Stimulated activated CD8-positive, alpha-beta memory T cell treated with anti-CD3 and anti-CD28 coated beads, Interleukin-7, amount 100 ng/mL, for 24 hours (primary cell): ENCODE measurements around the gene PIK3R5.
"Not testable (repeated sequence)": the region's sequence is repeated elsewhere in the genome, so short reads cannot be mapped to it uniquely, and the experiment has no call there.

Experiments used
- DNase-seq: peaks from one replicate; pipeline ENCODE4 v3.0.0-alpha.2; 2020; ENCODE audit warnings: low read depth

Gene PIK3R5

DNA sequence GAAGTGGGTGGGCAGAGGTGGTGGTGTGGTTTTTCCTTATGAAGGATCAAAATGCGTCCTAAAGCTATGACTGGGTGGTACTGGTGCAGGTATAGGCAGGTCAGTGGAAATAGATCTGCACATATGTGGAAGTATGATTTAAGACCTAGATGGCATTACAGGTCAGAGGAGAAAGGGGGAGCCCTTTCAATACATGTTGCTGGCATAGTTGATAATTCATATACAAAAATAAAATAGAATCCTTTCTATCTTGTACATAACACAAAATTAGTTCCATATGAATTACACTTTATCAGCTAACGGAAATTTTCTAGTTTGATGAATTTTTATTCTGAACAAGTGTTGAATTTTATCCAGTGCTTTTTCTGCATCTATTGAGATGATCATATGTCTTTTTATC is 20.8 kb upstream of the PIK3R5 start:
- DNase-seq = no peak

DNA sequence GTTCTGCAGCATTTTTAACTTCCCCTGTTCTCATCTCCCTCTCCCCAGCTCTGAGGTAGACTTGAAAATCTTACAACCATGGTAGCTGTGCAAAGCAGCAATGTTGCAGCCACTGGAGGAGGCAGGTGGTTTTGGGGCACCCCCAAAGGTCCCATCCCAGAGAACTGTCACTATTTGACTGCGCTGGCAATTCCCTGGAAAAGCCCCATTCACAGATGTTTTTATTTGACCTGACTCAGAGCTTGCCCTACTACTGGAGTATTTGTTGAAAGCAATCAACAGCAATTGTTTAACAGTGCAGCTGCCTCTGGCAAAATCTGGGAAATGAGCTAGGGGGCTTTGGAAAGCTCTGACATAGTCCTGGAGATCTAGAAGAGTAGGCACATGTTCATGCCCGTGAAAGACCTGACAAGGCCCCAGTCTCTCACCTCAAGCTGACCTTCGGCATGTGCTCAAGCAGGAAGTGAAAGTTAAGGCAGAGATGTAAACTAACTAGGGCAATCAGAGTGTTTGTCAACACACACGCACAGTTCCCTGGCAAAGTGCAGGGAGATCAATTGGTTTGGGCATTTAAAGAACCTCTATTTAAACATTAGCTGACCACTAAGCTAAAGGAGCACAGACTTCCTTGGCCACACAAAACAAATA is 19.7 kb upstream of the PIK3R5 start:
- no peak for DNase-seq

DNA sequence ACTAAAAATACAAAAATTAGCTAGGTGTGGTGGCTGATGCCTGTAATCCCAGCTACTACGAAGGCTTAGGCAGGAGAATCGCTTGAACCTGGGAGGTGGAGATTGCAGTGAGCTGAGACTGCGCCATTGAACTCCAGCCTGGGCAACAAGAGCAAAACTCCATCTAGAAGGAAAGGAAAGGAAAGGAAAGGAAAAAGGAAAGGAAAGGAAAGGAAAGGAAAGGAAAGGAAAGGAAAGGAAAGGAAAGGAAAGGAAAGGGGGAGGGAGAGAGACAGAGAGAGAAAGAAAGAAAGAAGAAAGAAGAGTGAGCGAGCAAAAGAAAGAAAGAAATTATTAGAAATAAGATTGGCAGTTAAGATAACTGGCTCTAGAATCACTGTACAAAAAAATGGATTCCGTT is 18.7 kb upstream of the PIK3R5 start:
- not testable (repeated sequence) for DNase-seq

DNA sequence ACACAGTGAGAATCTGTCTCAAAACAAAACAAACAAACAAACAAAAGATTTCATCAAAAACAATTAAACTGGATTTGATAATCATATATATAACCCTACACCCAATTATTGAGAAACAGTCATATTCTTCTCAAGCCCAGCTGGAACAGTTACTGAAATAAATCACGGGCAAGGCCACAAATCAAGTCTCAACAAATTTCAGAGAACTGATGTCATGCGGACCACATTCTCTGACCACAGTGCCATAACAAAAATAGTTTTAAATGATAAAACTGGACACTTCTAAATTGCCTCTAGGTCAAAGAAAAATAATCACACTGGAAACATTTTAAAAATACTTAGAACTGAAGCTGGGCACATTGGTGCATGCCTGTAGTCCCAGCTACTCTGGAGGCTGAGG is 15.9 kb upstream of the PIK3R5 start:
- DNase-seq = no peak

DNA sequence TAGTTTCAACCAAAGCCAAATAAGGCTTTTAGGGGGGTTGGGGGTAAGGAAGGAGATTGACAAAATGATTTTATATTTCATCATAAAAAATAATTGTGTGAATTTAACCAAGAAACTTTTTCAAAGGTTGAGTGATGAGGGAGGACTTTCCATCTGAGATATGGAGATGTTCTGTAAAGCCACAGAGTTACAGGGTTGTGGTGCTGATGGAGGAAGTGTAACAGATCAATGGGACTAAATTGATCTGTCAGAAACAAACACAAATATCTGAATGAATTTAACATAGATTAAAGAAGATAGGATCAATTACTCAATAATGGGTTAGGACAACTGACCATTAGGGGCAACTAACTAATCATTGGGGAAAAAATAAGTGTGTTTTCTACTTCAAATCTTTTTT is 14.2 kb upstream of the PIK3R5 start:
- no peak for DNase-seq

DNA sequence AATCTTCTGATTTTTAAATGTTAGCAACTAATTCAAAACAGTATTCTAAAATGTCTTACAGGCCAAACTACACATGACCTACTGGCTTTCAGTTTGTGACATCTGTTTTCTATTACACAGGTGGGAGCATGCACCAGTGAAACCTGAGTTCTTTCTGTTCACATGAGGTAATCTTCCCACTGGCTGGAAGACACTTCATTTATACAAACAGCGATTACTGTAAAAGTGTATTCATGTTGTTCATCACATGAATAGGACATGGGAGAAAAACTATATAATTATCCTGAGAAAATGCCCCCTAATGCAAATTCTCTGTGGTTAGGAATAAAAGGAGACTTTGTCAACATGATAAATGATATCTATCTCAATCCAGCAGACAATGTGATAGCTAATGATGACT is 11.1 kb upstream of the PIK3R5 start:
- DNase-seq = no peak

DNA sequence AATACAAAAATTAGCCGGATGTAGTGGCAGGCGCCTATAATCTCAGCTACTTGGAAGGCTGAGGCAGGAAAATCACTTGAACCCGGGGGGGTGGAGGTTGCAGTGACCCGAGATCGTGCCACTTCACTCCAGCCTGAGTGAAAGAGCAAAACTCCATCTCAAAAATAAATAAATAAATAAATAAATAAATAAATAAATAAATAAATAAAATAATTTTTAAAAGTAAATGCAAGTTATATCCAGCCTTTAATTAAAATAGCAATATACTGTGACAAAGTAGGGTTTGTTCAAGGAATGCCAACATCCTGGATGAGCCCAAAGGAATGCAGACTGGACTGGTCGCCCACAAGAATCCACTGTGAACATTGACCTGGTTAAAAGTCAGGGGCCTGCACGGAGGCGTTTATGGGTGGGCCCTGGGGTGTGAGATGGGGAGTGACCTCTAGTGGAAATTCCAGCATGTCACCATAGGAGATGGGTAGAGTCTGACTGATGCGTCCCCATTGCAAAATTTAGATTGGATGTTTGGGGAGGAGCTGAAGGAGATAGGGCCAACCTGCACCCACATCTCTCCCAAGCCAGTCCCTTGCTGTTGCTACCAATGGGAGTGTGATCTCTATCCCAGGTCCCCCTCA is 9.7 kb upstream of the PIK3R5 start:
- DNase-seq = no peak

DNA sequence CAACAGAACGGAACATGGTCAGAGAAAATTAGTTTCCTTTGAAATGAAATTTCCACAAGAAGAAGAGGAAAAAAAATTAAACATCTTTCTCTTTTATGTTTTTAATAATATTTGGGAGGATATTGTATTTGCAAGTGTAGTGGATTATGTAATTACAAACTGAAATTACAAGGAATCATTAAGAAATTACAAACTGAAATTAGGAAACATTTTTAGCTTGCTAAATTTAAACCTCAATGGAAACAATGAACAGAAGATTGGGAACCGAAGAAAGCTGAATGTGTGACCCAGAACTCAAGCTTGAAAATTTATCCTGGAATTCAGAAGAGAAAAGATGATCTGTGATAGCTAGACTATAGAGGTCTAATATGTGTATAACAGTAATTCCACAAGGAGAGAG is 4.4 kb upstream of the PIK3R5 start:
- no peak for DNase-seq

DNA sequence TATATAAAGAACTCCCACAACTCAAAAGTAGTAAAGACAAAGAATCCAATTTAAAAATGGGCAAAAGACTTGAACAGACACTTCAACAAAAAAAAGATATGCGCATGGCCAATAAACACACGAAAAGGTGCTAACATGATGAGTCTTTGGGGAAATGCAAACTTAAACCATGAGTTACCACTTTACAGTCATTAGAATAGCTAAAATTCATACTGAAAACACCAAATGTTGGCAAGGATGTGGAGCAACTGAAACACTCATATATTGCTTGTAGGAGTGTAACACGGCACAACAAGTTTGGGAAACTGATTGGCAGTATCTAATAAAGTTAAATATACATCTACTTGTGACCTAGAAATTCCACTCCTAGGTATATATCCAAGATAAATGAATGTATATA is 3.0 kb upstream of the PIK3R5 start:
- DNase-seq = no peak

DNA sequence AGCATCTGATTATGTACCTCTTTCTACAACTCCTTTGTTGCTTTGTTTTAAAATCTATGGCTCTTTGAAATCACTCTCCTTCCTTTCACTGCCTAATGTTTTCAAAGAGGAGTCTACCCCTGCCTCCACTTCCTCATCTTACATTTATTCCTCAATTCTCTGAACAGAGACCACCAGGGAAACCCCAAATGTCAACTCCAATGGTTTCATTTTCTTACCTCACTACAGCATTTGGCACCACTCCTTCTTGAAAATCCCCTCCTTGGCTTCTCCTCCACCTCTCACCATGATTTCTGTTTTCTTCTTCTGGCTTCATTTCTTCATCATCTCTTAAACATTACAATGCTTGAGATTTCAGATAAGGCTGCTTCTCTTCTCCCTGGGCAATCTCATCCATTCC is 2.4 kb upstream of the PIK3R5 start:
- DNase-seq = no peak

DNA sequence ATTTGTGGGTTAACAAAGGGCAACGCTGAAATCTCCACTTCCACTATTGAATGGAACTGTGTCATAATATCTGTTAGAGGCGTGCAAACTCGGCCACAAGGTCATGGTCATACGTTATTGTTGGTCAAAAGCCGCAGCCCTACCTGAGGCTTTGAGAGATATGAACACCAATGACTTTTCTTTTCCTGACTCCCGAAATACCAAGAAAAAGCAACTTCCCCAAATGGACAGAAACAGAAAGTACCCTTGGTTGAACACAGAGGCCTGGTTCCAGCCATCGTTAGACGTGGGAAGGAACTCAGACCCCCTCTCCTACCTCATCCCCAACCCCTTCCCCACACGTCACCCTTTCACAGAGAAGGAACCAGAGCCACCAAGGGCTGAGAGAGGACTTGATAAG is 1.4 kb upstream of the PIK3R5 start:
- no peak for DNase-seq

DNA sequence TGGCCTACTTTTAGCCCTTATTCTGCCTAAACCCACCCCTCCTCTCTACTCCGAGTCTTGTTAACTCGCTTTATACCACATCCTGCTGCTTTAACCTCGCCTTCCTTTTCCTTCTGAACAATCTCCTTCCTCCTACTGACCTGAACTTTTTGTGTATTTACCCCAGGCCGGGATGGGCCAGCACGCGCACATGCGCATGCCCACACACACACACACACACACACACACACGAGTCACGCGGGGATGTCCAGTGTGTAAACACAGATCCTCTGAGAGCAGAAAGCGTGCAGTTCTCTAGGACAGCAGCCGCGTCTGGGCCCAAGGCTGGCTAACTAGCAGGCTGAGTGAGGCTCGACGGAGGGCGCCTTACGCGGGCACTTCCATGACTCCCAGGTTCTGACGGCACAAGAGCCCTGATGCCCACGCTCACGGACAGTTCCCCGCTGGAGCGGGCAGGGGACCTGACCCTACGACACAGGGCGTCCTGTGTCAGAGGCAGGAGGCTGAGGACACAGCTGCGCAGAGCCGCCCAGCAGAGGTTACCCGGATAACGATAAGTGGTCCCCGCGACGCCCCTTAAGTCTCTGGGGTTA is 610 bp downstream of the PIK3R5 start:
- DNase-seq = no peak

DNA sequence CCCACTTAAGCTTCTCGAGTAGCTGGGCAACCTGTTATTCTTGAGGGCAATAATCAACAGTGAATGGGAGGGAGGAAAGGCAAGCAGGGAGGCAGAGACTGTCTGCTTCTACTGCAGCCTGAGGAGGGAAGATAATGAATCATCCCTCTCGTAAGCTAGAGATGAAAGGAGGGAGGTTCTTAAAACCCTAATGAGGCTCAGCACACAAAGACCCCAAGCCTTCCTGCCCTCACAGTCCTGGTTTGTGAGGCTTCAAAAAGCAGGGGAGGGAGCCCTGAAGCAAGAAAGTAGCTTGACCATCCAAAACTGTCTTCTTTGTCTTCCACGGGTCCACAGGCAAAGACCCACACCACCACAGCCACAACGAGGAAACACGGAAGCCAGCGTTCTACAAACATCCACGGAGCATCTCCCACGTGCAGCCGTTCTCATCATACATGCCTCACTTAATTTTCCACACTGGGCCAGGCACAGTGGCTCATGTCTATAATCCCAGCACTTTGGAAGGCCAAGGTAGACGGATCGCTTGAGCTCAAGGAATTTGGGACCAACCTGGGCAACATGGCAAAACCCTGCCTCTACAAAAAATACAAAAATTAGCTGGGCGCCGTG is 1.8 kb downstream of the PIK3R5 start:
- DNase-seq = no peak

DNA sequence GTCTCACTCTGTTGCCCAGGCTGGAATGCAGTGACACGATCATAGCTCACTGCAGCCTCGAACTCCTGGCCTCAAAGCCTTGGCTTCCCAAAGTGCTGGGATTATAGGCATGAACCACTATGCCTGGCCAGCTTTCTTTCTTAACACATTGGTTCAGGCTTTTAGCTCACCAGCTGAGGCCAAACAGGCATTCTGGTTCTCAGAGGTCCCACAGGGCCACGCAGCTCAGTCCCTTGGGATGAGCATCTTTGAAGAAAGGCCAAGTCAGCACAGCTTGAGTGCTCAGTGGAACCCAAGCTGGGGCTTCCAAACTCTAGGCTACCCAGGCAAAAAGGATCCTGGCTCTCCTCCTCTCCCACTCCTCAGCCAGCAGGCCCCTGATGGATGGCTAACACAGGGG is 2.5 kb downstream of the PIK3R5 start:
- no peak for DNase-seq

DNA sequence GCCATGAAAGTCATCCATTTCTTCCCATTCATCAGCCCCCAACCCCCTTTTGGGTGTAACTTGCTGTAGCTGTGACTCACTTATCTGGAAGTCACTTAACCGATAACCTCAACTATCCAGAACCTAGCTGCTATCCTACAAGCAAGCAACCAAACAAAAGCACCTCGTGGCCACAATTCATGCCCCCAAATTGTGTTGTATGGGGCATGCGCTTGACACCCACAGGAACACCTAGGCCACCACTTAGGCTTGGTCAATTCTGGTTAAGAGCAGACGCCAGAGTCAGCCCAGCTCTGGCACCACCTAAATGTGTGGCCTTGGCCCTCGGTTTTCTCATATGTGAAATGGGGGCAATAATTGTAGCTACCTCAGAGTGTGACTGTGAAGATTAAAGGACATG is 3.7 kb downstream of the PIK3R5 start:
- no peak for DNase-seq

DNA sequence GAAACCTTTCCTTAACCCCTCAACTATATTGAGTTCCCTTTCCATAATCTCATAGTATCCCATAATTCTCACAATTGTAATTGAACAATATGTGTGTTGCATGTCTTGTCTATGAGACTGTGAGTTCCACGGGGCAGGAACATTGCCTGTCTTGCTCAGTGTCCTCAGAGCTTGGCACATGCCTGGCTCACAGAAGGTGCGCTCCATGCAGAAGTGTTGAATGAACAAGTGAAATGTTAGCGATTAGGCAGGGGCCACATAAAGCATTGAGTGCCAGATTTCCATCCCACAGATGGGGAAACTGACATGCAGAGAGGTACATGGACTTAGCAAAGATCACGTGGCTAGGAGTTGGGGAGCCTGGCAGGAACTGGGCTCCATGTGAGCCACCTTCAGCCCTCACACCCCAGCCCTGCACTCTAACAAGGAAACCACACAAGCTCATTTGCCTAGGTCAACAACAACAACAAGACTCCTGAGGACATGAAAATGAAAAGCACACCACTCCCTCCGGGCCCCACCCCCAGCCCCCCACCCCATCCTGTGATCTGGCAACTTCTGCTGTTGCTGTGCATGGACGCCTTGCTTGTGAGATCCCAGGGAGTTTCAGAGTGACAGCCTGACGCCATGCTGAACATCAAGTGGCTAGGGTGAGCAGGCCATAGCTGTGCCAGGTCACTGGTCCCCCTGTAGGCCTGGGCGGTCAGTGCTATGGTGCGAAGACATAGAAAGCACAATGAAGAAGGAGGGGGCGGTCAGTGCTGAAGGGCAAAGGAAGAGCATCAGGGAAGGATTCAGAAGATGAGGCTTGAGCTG is 5.0 kb downstream of the PIK3R5 start:
- no peak for DNase-seq

DNA sequence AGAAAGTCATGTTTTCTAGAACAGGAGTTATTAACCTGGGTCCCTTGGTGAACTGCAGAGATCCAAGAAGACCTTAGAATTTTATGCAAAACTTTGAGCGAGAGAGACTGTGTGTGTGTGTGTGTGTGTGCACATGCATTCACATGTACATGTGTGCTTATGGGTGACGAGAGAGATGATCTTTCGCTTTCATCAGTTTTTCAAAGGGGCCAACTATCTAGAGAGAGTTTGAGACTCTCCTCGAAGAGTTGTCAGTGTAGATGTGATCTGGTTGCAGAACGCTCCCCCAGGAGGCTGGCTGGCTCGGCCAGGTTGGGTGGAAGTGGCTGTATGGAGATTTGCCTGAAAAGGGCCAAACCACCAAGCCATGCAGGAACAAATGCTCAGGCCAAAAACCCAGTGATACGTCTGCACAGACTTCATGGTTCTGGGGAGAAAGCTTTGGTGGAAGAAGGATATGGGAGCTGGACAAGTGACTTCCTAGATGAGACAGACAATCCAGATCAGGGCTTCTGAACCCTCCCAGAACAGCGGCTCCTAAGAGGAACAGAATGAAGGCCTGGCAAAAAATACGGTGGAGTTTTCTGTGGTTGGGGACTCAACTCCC is 6.1 kb downstream of the PIK3R5 start:
- no peak for DNase-seq

DNA sequence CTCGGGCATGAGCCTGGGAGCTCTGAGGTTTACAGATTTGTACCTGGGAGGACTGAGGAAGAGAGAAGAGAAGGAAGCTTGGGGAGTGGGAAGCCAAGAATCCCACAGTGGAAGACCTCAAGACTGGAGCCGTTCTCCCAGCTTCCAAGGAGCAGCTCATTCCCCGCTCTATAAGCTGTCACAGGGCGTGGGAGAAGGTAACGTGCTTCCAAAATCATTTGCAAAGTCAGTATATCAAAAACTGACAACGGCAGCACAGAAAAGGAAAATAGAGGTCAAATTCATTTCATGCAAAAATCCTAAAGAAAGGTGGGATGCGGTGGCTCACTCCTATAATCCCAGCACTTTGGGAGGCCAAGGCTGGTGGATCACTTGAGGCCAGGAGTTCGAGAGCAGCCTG is 7.8 kb downstream of the PIK3R5 start:
- no peak for DNase-seq

DNA sequence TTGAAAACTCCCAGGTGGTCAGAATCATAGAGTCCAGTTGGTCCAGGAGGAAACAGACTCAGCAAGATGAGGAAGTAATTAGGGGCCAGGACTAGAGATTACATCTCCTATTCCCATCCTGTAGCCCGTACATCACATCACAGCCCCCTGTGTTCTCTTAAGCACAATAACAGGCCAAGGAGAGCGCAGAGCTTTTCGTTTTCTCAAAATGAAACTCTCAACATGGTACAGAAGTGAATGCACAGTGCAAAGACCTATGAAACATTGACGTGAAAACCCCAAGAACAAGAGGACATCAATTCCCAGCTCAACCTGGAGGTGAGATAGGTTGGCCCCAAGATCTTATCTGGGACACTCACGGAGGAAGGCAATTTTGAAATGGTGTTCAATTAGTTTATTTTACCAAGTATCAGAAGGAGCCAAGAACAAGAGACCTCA is 9.0 kb downstream of the PIK3R5 start:
- no peak for DNase-seq

DNA sequence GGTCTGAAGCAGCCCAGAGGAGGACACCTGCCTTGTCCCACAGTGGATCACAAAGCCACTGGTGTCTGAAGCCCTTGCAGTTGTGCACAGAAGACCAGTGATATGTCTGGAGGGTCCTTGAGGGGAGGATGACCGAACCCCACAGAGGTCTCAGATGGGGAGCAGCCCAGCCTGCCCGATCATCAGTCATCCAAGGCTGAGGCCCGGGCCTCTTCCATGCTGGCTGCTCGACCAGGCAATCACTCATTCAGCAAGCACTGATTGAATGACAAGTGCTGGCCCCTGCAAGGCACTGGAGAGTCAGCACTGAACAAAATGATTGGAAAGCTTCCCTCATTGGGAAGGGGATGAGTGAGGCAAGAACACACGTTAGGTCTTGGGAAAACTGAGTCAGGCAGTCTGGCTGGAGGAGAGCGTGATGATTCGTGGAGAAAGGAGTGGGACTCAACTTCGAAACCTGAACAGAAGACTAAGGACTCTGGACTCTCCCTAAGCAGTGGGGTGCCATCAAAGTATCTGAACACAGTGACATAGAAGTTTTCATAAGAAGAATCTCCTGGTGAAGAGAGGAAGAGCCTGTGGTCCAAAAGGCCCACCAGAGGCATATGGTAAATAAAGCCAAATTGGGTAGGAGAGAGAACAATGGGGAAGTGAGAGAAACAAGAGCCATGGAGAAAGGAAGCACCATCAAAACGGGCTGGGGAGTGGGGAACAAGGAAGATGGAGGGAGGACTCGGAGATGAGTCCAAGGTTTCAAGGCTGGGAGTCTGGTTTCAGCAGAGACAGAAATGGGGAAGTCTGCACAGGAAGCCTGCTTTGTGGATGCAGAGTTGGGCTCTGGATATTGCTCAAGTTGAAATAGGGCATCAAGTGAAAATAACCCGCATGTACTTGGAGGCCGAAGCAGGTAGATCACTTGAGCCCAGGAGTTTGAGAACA is 10.2 kb downstream of the PIK3R5 start:
- no peak for DNase-seq

DNA sequence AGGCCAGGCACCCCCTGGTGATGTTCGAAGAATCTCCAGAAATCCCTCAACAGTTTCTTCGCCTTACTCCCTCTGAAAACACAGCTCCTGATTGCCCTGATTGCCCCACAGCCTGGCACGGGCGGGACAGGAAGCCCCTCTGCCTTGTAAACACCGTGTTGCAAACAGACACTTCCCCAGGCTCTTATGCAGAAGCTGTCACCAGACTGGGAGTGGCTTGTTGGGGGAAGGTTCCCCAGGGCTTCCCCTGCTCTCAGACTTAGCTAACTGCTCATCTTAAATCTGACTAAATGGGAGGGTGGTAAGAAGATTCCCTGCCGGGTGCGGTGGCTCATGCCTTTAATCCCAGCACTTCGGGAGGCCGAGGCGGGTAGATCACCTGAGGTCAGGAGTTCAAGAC is 11.2 kb downstream of the PIK3R5 start:
- DNase-seq = peak; percentile 43
